Right kidney (tissue), 1 donor: ENCODE measurements around the gene RSPH1.
"Not testable (repeated sequence)": the region's sequence is repeated elsewhere in the genome, so short reads cannot be mapped to it uniquely, and the experiment has no call there.

Source experiments
- DNase-seq: peaks from one replicate; pipeline ENCODE4 v3.0.0-alpha.2; 2016

Gene RSPH1

DNA sequence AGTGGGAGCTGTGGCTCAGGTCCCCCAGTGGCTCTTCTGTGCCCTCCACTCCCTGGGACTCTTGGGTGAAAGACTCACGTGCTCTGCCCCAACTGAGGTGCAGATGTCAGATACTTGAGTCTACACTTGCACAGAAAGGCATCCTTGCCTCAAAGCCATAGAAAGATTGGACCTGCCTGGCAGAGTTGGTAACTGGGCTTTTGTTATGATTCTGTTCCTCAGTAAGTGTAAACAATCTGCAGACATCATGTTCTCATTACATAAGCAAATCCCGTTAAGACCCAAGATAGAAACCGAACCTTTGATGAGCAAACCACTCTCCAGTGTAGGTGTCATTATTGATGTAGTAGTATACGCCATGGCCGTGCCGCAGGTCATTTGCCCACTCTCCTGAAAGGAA is 10.0 kb downstream of the RSPH1 start:
- no peak for DNase-seq

DNA sequence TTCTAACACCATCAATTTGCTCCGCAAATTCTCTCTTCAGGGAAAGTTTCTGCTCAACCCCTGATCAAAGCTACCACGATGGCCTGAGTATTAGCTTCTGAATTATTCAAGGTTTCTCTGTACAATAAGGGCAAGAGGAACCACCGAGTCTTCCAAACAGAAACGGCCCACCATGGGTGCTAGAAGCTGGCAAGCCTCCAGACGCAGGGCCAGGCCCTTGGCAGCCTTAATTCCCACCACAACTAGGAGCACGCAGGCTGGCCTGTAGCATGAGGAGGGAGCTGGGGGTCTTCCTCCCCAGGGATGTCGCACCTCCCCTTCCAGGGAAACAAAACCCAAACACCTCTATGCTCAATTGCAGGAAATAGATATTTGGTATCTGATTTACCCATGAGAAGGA is 11.1 kb downstream of the RSPH1 start:
- DNase-seq, result no peak

DNA sequence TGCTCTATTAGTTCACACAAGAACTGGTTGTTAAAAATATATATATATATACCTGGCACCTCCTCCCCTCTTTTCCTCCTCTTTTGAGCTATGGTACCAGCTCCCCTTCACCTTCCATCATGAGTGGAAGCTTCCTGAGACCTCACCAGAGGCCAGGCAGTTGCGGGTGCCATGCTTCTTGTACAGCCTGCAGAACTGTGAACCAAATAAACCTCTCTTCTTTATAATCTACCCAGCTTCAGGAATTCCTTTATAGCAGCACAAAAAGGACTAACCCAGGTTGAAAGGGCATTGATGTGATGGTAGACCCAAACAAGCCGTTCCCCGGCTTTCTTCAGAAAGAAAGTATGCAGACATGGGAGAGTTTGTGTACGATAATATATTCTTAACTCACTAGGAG is 14.9 kb downstream of the RSPH1 start:
- DNase-seq, result no peak

DNA sequence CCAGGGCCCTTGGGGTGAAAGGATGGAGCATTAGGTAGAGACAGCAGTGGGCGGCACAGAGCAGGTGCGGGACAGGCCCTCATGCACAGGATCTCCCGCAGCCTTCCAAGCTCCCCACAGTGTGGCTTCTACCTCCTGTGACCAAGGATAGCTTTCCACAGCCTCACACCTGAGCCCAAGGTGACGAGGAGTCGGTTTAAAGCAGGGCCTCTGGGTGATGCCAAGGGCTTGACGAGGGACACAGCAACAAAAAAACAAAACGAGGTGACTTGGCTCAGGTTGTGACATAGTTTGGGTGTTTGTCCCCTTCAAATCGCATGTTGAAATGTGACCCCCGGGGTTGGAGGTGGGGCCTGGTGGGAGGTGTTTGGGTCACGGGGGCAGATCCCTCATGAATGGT is 15.3 kb downstream of the RSPH1 start:
- DNase-seq, result no peak

DNA sequence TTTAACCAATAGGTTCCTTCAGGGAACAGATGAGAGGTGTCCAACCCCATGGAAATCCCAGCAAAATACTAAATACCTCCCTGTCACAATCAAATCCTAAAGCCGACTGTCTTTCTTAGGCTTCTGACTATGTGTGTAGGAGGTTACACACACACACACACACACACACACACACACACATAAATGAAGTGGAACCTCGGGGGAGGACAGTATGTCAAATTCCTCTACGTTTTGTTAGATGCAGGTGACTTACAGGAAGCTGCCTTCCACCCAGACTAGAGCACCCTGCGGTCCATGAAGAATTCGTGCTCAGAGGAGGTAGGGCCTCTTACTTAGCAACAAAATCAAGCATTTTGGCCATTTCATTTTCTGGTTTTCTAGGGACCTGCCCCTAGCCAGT is 16.4 kb downstream of the RSPH1 start:
- DNase-seq, result no peak

DNA sequence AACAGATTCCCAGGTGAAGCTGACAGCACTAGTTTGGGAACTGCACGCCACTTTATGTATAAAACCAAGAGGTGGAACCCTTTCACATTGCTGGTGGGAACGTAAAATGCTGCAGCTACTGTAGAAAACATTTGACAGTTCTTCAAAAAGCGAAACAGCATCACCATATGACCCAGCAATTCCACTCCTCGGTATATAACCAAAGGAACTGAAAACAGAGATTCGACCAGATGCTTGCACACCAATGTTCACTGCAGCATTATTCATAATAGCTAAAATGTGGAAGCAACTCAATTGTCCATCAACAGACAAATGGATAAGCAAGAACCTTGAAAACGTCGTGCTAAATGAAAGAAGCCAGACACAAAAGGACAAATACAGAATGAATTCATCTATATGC is 17.5 kb downstream of the RSPH1 start:
- DNase-seq, result no peak

DNA sequence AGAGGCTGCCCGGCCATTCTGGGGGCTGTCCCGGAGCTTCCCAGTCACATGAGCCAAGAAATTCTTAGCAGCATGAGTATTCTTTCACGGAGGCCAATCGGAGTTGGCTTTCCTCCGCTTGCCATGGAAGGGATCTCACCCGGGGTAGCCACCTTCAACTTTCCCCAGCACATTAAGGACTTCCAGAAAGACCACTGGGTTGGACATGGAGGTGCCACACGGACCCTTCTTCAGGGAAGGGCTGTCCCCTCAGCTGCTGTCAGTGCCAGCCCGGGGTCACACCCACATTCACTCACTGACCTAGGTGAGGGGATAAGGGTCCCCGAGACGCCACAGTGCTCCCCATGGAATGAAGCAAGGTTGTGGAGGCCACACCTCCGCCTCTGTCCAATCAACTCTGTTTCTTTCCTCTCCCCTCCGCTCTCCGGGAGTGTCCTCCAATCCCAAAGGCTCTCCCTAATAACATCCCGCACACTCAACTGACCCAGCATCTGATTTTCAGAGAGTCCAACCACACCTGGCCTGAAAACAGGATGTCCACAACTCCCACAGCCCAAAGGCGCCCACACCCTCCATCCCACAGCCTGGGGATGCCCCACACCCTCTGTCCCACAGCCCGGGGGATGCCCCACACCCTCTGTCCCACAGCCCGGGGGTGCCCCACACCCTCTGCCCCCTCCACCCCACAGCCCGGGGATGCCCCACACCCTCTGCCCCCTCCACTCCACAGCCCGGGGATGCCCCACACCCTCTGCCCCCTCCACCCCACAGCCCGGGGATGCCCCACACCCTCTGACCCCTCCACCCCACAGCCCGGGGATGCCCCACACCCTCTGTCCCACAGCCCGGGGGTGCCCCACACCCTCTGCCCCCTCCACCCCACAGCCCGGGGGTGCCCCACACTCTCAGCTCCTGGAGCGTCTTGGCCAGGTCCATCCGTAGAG is 19.4 kb downstream of the RSPH1 start:
- DNase-seq, result no peak

DNA sequence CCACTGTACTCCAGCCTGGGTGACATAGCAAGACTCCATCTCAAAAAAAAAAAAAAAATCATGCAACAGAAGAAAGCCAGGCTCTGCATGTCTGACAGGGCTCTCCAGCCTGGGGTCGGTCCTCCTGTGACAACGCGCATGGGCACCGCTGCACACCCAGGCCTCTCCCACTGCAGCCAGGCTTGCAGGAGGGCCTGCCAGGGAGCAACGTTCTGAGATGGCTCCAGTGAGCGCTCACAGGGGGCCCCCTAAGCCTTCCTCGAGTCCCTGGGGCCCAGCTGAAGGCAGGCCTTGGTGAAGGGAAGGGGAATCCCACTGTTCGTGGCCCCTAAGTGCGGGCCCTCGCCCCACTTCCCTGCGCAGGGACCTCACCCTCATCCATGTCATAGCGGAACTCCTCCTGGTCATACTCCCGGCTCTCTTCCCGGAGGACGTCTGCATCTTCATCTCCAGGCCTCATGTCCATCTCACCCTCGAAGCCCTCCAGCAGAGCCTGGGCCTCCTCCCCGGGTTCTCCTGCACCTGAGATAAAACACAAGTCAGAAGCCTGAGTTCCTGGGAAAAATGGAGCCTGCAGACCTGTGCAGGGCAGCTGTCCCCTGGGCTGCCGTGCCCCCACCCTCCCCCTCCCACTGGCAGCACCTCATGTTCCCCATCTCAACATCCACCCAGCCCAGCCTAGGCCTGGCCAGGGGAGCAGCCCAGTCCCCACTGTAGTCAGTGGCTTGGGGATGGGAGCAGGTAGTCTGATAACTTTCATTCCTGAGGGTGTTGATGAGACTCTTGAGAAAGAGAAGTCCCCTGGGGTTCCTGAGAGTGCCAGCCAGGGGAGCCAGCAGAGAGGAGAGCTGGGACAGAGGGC is 20.3 kb downstream of the RSPH1 start:
- DNase-seq, result no peak

DNA sequence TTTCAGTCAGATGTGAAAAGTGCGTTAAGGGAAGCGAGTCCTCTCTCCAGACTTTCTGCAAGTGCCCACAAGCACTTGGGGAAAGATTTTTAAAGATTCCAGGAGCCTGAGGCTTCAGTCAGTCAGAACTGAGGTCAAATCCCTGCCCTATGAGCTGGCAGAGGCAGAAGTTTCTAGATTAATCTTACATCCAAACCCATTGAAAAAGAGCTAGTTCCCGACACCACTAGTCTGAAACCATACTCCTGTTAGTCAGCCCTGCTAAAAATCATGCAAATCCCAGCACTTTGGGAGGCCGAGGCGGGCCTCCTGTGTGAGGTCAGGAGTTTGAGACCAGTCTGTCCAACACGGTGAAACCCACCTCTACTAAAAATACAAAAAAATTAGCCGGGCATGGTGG is 21.0 kb downstream of the RSPH1 start:
- no peak for DNase-seq

DNA sequence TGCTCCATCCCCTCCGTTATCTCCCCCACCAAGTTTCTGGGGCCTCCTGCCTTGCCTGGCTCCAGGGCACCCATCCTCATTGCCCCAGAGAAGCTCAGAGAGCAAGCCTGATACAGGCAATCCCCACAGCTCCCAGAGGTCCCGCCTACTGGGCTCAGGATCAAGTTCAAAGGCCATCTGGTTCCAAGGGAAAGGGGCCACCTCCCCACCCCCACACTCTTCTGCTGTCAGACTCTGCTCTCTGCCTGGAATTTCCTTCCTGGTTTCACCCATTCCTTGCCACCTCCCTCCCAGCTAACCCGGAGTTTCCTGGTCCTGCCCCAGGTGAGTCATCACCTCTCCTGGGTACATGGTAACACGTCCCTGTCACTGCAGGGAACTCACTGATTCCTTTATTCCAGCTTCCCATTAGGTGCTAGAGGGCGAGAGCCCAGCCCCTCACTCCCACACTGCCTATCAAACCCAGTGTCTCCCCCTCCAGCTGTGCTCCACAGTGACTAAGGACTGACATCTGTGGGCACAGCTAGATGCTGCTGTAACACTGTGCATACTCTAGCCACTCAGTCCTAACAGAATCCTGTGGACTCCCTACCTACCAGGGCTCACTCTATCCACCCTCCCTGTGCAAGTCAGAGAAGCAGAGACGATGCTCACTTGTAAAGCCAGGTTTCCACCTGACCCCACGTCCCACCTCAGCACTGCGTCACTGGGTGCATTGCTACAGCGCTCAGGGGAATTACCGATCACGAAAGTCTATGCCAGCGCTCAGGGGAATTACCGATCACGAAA is 21.8 kb downstream of the RSPH1 start:
- DNase-seq, result no peak

DNA sequence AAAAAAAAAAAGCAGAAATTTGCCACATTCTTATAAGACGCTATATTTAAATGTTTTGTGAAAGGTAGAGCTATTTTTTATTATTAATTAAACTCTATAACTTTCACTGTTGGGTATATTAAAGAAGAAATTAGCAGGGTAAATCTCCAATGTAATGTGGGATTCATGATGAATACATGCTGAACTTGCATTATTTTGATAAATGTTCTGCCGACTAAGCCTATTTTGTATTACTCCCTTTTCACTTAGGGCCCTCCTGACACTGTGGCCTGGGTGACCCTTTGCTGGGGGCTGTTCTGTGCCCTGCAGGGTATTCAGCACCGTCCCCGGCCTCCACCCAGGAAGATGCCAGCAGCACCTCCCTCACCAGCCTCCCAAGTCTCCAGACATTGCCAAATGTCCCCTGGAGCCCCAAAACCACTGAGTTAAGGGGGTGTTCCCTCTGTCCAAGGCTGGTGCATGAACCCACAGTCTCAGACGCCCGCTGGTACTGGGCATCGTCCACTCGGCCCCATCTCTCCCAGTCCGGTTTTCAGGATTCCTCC is 22.5 kb downstream of the RSPH1 start:
- DNase-seq, result no peak

DNA sequence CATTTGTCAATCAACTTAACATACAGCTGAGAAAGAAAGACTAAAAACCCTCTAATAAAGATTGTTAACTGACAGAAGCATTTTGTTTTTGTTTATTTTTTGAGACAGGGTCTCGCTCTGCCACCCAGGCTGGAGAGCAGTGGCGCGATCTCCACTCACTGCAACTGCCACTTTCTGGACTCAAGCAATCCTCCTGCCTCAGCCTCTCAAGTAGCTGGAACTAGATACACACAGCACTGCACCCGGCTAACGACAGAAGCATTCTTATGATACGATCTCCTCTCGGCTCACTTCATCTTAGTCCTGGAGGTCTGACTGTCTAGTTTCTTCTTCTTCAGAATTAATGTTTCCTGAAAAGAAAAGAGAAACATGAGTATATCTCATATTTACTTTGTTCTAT is 23.5 kb downstream of the RSPH1 start:
- no peak for DNase-seq

DNA sequence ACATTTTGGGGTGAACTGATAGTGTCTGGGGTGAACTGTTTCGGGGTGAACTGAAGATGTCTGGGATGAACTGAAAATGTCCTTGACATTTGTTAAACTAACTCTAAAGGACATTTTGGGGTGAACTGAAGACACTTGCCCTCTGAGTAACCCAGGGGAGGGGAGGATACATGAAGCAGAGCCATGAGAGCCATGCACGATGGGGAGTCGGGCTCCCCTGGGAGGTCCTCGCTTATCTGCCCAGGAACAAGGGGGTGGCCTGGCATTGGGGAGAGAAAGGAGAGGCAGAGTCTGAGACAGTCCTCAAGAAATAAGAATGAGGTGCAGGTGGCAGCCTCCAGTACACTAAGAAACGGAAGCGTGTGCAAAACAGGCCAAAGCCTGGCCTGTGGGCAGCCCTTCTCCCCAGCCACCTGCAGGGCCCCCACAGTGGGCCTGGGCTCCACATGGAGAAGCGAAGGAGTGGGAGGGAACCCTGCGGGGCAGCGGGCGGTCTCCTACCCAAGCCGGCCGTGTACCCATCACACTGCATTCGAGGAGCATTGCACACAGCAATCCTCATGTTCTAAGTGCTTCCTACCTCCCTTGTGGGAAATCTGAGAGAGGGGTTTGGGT is 24.2 kb downstream of the RSPH1 start:
- no peak for DNase-seq

DNA sequence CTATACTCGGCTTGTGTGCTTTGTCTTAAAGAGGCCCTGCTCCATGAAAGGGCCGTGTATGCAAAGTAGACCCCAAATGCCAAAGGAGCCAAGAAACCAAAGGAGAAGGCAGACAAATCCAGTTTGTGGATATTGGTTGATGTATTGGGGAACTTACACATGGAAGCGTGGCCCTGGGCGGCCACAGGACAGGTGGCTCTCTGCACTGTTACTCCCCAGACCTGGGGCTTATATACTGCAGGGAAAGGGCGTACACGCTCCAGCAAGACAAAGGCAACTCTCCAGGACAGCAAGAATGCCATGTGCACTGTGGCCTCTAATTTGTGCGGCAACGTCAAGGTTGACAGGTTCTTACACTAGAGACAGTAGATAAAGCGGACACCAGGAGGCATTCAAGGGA is 24.8 kb downstream of the RSPH1 start:
- no peak for DNase-seq

DNA sequence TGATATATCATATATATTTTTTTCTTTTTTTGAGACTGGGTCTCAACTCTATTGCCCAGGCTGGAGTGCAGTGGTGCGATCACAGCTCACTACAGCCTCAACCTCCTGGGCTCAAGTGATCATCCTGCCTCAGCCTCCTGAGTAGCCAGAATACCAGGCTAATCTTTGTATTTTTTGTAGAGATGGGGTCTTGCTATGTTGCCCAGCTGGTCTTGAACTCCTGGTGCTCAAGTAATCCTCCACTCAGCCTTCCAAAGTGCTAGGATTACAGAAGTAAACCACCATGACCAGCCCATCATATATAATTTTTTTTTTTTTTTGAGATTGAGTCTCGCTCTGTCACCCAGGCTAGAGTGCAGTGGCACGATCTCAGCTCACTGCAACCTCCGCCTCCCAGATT is 26.3 kb downstream of the RSPH1 start:
- not testable (repeated sequence) for DNase-seq

DNA sequence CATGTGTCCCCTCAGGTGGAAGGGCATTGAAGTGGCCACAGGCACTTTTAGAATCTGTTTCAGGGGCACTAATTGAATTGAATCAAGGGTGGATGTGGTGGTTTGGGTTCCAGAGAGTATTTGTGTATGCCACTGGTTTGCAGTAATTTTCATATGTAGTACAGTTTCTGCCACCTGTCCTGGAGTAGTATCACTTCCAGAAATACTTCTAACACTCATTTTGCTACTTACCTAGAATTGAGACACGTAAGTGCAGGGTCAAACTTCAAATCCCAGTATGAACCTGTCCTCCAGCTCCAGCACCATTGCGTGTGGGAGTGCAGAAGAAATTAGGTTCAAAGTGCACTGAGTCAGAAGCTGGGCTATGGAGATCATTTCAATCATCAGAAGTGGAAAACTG is 26.8 kb downstream of the RSPH1 start:
- DNase-seq, result no peak

DNA sequence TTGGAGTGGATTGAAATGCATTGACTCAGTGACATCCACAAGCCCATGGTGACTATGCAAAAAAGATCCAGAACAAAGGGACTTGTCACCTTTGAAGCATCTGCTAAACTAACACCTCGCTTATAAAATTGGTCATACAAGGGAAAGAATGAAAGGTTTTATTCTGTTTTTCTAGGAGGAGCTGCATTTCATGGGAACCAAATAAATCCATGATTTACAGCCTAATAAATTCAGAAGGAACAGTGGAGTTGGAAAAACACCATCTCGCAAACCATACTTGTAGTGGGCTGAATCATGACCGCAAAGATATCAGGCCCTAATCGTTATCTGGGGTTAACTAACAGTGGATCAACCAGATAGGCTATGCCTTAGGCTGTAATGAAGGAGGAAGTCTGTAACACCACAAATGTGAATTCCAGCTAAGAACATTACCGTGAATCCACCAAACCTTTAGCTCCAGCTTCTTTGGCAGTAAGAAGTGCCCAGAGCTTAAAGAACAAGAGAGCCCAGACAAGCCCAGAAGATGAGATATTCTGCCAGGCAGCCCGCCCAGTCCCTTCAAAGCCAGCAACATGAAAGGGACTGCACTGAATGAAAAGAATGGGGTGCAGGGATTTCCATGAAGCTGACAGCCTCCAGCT is 27.4 kb downstream of the RSPH1 start:
- no peak for DNase-seq

DNA sequence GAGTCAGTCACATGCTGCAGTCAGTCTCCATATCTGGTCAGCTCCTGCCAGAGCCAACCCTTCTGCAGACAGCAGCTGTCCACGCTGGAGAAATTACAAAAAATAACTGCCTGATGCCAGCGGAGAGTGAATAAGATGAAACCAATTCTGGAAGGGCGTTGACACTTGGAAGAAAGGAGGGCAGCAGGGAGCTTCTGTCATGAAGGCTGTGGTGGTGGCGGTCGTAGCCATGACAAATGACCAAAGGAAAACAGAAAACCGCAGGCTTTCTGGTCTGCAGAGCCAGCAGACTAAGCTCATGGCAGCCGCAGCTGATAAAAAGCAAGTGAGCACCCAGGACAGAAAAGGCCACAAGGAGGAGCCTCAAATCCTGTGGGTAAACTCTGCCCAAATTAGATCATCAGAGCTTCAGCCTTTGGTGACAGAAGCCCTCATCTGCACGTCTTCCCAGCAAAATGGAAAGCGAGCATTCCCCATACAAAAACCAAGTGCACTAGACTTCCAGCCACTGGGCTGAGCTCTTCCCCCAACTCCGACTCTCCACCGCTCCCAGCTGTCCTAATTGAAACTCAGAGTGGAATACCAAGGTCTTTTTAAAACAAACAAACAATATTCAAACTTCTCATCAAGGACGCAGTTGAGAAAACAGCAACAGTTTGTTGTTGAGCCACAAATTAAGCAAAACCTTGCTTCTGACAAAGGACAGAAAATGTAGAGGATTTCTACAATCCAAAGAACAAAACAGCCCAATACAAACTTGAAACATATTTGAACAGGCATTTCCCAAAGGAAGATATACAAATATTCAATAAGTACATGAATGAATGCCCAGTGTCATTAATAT is 28.7 kb downstream of the RSPH1 start:
- DNase-seq, result no peak

DNA sequence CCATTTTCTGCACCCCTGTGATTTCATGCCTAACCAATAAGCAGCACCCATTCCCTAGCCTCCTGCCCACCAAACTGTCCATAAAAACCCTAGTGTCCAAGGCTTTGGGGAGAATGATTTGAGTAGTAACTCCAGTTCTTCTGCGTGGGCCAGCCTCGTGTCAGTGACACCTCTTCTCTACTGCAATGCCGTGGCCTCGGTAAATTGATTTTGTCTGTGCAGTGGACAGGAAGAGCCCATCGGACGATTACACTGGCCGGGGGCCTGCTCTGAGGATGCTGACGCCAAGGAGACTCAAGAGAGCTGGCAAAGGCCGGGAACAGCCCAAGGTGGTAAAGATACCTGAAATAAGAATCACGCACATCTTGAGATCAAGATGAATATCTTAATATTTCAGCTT is 29.3 kb downstream of the RSPH1 start:
- DNase-seq, result no peak

DNA sequence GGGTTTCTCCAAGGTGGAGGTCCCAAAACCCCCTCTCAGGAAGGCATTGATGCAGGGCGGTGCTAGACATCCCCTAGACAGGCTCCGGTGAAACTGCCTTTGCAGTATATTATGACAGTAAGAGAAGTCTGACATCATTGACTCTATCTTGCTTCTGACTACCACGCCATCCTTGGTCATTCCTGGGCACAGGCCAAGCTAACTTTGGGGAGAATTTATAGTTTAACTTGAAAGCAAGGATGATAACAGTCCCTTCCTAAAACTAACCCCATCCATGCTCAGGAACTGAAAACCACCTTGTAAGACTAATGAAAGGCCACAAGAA is 30.3 kb downstream of the RSPH1 start:
- DNase-seq, result no peak
